K562 (cell line): Measurements from ENCODE around the gene HSD3B7. TPM values are rescaled to one million over a fixed set of nuclear protein-coding genes. Genes with fewer than 3 reads are reported as not detected.

Source experiments
- CBFB ChIP-seq: sonication (generic); formaldehyde crosslinking; IDR thresholded peaks from 2 replicates; pipeline ENCODE4 v1.4.0; 2020; ENCODE audit warnings: mild to moderate bottlenecking, missing genetic modification reagents
- CEBPZ ChIP-seq: fragments of 150-350 bp; IDR thresholded peaks from 2 replicates; pipeline ENCODE4 v1.6.1; 2014; ENCODE audit warnings: low read depth, mild to moderate bottlenecking, low read length, borderline replicate concordance
- CHD2 ChIP-seq: IDR thresholded peaks from 2 replicates; pipeline ENCODE4 v1.6.1; 2011; ENCODE audit warnings: low read depth, low read length
- DIDO1 ChIP-seq: fragments of 450-650 bp; IDR thresholded peaks from 2 replicates; pipeline ENCODE4 v1.6.1; 2016; ENCODE audit warnings: low read depth, missing biosample characterization, missing genetic modification characterization
- E4F1 ChIP-seq: fragments of 250-450 bp; sonication (Bioruptor Pico); IDR thresholded peaks from 2 replicates; pipeline ENCODE4 v1.5.0; 2021; ENCODE audit warnings: mild to moderate bottlenecking, borderline replicate concordance
- ETV6 ChIP-seq, 3 experiments: fragments of 150-350 bp in 1 of 3; sonication (generic) in 1 of 3; formaldehyde crosslinking in 1 of 3; IDR thresholded peaks; 2 replicates each; pipeline versions ENCODE4 v1.6.1 to v1.8.0; 2014 to 2022; ENCODE audit warnings: borderline replicate concordance in 2 of 3, low read depth in 2 of 3, antibody characterized with exemption in 1 of 3, low read length in 1 of 3, mild to moderate bottlenecking in 1 of 3, missing genetic modification reagents in 1 of 3
- FOXP4 ChIP-seq: sonication (generic); formaldehyde crosslinking; IDR thresholded peaks from 2 replicates; pipeline ENCODE4 v1.8.0; 2022; ENCODE audit warnings: mild to moderate bottlenecking, missing genetic modification reagents, borderline replicate concordance
- HNRNPK ChIP-seq: fragments of 200-400 bp; formaldehyde crosslinking; IDR thresholded peaks from one replicate; pipeline ENCODE4 v1.6.1; 2018; ENCODE audit warnings: mild to moderate bottlenecking, low read depth, low read length; ENCODE audit not compliant: poor library complexity, severe bottlenecking
- KLF10 ChIP-seq: fragments of 250-450 bp; sonication (Bioruptor Pico); IDR thresholded peaks from 2 replicates; pipeline ENCODE4 v1.6.1; 2021; ENCODE audit warnings: matching md5 sums
- MAFK ChIP-seq: IDR thresholded peaks from 2 replicates; pipeline ENCODE4 v1.6.1; 2011; ENCODE audit warnings: low read length, improper control_type of control experiment
- MCM3 ChIP-seq: fragments of 450-650 bp; IDR thresholded peaks from 2 replicates; pipeline ENCODE4 v1.6.1; 2016
- RFX7 ChIP-seq: fragments of 250-450 bp; sonication (Bioruptor Pico); IDR thresholded peaks from 2 replicates; pipeline ENCODE4 v1.5.1; 2021; ENCODE audit warnings: mild to moderate bottlenecking
- STAG1 ChIP-seq: sonication (generic); formaldehyde crosslinking; IDR thresholded peaks from 2 replicates; pipeline ENCODE4 v1.5.0; 2020; ENCODE audit warnings: missing genetic modification reagents, borderline replicate concordance
- TFAP4 ChIP-seq: sonication (generic); formaldehyde crosslinking; IDR thresholded peaks from 2 replicates; pipeline ENCODE4 v1.8.0; 2022; ENCODE audit warnings: missing genetic modification reagents, mild to moderate bottlenecking, moderate library complexity, borderline replicate concordance
- ZNF431 ChIP-seq: sonication (generic); formaldehyde crosslinking; IDR thresholded peaks from 2 replicates; pipeline ENCODE4 v1.8.0; 2022; ENCODE audit warnings: mild to moderate bottlenecking, missing genetic modification reagents
- ZNF668 ChIP-seq: fragments of 250-450 bp; sonication (Bioruptor Pico); IDR thresholded peaks from 2 replicates; pipeline ENCODE4 v1.8.0; 2022; ENCODE audit warnings: mild to moderate bottlenecking, inconsistent platforms
- ZNF780A ChIP-seq: fragments of 250-450 bp; sonication (Bioruptor Pico); IDR thresholded peaks from 2 replicates; pipeline ENCODE4 v1.5.0; 2021; ENCODE audit warnings: mild to moderate bottlenecking
- polyA plus RNA-seq, 8 experiments: library from polyadenylated mRNA; depleted of rRNA in 4 of 8; stranded (reverse) in 5 of 8; unstranded in 3 of 8; fragments of >200 nt; fragmentation: Nextera tagmentation in 2 of 8; fragmentation: Illumina TruSeq in 1 of 8; extraction: Ambion mirVana in 2 of 8; extraction: Trizol in 1 of 8; gene quantifications; 2 replicates each; pipeline versions ENCODE4 v1.2.1 to v1.2.3, GENCODE V29; 2011 to 2014; ENCODE audit warnings: inconsistent platforms in 1 of 8, missing spikeins in 1 of 8
- total RNA-seq, 7 experiments: library from RNA; depleted of rRNA in 6 of 7; stranded (reverse); fragments of >200 nt in 6 of 7; fragmentation: Illumina TruSeq in 2 of 7; extraction: Trizol in 2 of 7; gene quantifications; 2 replicates each; pipeline versions ENCODE4 v1.2.1 to v1.2.3, GENCODE V29; 2011 to 2021; ENCODE audit warnings: low replicate concordance in 1 of 7

The HSD3B7 gene
- total and polyA plus RNA-seq, 9 of the 15 experiments (the other 6 are each of a cell fraction or from before 2014, with no cell fraction given), result 5.4 to 49.1 (median 23.0) TPM

GRCh38 chr16:31032736-31033708 lies 48.0 kb downstream of the HSD3B7 start, which contains the start of gene STX4 (continued):
- no peak; the same call in none of the 2 replicates for TF ChIP-seq FOXP4 (CRISPR knock-in tag)
- TF ChIP-seq E4F1 (CRISPR knock-in tag), result 0 out of 2 replicates have a peak, but pooled peaks have one; percentile 25
- TF ChIP-seq DIDO1 (tag), result peak; percentile 62
- 0 out of 2 replicates have a peak, but pooled peaks have one; percentile 31 for TF ChIP-seq CHD2
- no peak for TF ChIP-seq ZNF668 (CRISPR knock-in tag)
- no peak for TF ChIP-seq MCM3
- 0 out of 4 replicates have a peak, but pooled peaks of 1 of the 2 experiments have one; percentile 31 for TF ChIP-seq ETV6 (IDR thresholded peaks at IDR 0.05; ENCODE audit: borderline replicate concordance in 1 of 2, low read depth in 2 of 2, low read length in 1 of 2)
- TF ChIP-seq ETV6 (CRISPR knock-in tag; IDR thresholded peaks at IDR 0.05; ENCODE audit: borderline replicate concordance), result no peak
- TF ChIP-seq RFX7 (CRISPR knock-in tag), result no peak
- no peak for TF ChIP-seq KLF10 (CRISPR knock-in tag)
- TF ChIP-seq ZNF431 (CRISPR knock-in tag), result 0 out of 2 replicates have a peak, but pooled peaks have one; percentile 56
- no peak for TF ChIP-seq ZNF780A
- peak; percentile 94 for TF ChIP-seq CBFB (CRISPR knock-in tag)
- no peak for TF ChIP-seq STAG1 (CRISPR knock-in tag)
- peak; percentile 86; the same call in 1 of the 2 replicates for TF ChIP-seq TFAP4 (CRISPR knock-in tag)
- no peak for TF ChIP-seq CEBPZ
- no peak for TF ChIP-seq MAFK
- no peak for TF ChIP-seq HNRNPK
